Activated T-helper 1 cell treated with Interleukin-2 at 50 U/mL for 16 hours (primary cell): Measurements from ENCODE around the gene TNFSF13B.

Source experiments
- DNase-seq: peaks from one replicate; pipeline ENCODE4 v3.0.0-alpha.2; 2020; ENCODE audit warnings: low read depth

Gene TNFSF13B

DNA sequence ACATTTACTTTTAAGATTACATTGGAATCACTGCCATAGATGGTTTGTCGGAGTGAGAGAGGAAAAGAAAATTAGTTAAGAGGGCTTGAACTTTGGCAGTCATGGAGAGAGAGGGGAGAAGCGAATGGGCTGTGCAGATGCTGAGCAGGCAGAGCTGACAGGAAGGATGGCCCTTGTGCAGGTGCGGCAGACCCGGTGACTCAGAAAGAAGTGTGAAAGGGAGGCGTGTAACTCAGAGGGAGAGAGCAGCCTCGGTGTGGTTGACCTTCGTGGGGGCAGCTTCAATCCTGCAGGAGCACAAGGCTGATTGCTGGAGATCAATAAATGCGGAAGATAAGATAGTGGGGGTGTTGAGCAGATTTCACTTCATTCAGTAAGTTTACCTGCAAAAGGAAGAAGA is 76.9 kb downstream of the TNFSF13B start:
- peak; percentile 31 for DNase-seq

DNA sequence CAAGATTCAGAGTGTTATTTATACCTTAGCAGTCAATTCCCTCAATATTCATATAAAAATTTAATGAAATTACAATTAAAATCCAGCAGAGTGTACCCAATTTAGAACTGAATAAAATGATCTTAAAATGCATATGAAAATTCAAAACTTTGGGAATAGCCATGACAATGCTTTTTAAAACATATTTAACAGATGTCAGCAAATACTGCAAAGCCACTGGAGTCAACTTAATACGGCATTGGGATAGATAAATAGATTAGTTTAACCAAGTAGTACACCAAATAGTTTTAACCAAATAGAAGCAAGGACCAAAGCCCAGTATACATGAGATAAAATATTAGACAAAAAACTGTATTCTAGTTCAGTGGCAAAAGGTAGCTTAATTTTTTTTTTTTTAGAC is 79.8 kb downstream of the TNFSF13B start:
- no peak for DNase-seq

DNA sequence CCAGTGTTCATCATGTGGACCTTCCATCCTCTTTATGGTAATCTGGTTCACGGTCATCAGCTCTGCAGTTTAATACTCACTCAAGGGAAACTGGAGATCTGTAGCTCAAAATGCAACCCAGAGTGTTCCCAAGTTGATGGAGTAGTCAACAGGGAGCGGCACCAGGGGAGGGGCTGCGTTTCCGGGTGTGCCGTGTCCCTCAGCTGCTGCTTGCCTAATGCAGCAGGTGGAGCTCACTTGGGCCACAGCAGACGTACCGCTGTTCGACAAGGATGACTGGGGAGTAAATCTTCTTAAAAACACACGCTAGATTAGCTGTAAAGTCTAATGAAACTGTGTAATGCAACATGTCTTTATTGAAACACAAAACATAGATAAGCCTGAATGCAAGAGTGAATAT is 81.1 kb downstream of the TNFSF13B start:
- DNase-seq, result no peak

DNA sequence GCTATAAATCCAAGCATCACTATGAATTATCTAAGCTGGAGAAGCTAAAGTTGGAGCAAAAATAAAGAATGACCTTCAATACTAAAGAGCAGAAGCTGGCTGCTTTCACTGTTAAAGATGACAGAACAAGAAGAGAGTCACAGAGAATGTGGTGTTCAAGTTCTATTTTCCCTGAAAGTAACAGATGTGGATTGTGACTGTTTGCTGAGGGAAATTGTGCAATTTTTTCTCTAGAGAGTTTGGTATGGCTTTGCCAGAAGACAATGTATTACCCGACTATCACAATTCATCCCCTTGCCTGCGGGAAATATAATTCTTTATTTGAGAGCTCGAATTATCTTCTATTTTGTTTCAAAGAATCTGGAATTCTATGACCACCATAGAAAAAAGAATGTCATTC is 83.1 kb downstream of the TNFSF13B start:
- DNase-seq, result no peak

DNA sequence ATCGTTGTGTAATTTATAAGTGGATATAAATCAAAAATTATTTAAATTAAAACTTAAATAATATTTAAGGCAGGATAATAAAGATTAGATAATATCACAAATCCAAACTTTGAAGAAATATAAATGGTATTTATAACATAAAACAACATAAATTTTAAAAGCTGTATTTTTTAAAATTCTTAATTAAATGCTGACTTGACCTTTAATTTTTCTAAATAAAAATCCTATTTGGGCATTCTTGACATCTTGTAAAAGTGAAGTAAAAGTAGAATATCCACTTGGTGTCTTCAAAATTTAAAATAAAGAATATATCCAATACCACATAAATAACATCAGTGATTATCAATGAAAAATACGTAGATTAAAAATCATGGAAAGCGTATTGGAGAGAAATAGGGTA is 87.7 kb downstream of the TNFSF13B start:
- no peak for DNase-seq
